ENCODE data around the gene VKORC1.

DNA sequence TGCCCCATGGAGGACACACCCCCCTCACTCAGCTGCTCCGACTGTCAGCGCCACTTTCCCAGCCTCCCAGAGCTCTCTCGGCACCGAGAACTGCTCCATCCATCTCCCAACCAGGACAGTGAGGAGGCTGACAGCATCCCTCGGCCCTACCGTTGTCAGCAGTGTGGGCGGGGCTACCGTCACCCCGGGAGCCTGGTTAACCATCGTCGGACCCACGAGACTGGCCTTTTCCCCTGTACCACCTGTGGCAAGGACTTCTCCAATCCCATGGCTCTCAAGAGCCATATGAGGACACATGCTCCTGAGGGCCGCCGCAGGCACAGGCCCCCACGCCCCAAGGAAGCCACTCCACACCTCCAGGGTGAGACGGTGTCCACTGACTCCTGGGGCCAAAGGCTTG is 18.3 kb downstream of the VKORC1 start:
- TF ChIP-seq POLR2A (IDR thresholded peaks at IDR 0.05; ENCODE audit: low read length) (no peak), GATA1 (IDR thresholded peaks at IDR 0.05; ENCODE audit: low read depth, low read length) (no peak)

Data from erythroblast (primary cell).